HUES6 (cell line): ENCODE data around the gene KCNQ5.

ENCODE experiments used
- H3K27ac ChIP-seq: 2 replicates; pipeline ENCODE4 v1.7.0; 2013; ENCODE audit warnings: low read depth, mild to moderate bottlenecking, low read length, inconsistent platforms
- H3K27me3 ChIP-seq: 2 replicates; pipeline ENCODE4 v1.6.1; 2013; ENCODE audit warnings: low read length; ENCODE audit not compliant: control insufficient read depth, insufficient read depth
- H3K36me3 ChIP-seq: 2 replicates; pipeline ENCODE4 v1.6.1; 2013; ENCODE audit warnings: low read length; ENCODE audit not compliant: control insufficient read depth, insufficient read depth
- H3K4me1 ChIP-seq: 2 replicates; pipeline ENCODE4 v1.6.1; 2013; ENCODE audit warnings: low read length; ENCODE audit not compliant: control insufficient read depth, insufficient read depth
- H3K4me3 ChIP-seq: 2 replicates; pipeline ENCODE4 v1.5.1; 2013; ENCODE audit warnings: low read depth, low read length
- H3K9ac ChIP-seq: one replicate; pipeline ENCODE4 v1.6.1; 2013; ENCODE audit warnings: mild to moderate bottlenecking, low read length
- H3K9me3 ChIP-seq: 2 replicates; pipeline ENCODE4 v1.6.1; 2013; ENCODE audit warnings: low read depth, low read length; ENCODE audit not compliant: control insufficient read depth, insufficient read depth

KCNQ5 gene

GRCh38 chr6:73078908-73079610 lies 457.2 kb downstream of the KCNQ5 start:
- H3K36me3 ChIP-seq: no peaks in the 10 kb centered on the region
- peaks cover 15% of the 10 kb centered on the region; the same call in 1 of the 2 replicates for H3K4me1 ChIP-seq
- H3K9ac ChIP-seq: no peak overlapping the region
- no peaks in the 10 kb centered on the region for H3K9me3 ChIP-seq
- no peak overlapping the region for H3K4me3 ChIP-seq
- no peaks in the 10 kb centered on the region for H3K27me3 ChIP-seq
- H3K27ac ChIP-seq: no peak overlapping the region

GRCh38 chr6:73079611-73079955 lies 457.7 kb downstream of the KCNQ5 start:
- H3K9ac ChIP-seq: no peak overlapping the region
- no peaks in the 10 kb centered on the region for H3K36me3 ChIP-seq
- H3K4me1 ChIP-seq: peaks cover 15% of the 10 kb centered on the region; the same call in 1 of the 2 replicates
- no peak overlapping the region for H3K4me3 ChIP-seq
- H3K27ac ChIP-seq: no peak overlapping the region
- no peaks in the 10 kb centered on the region for H3K9me3 ChIP-seq
- no peaks in the 10 kb centered on the region for H3K27me3 ChIP-seq

- no peaks in the 10 kb centered on the region for H3K36me3 ChIP-seq
- H3K27ac ChIP-seq: no peak overlapping the region
- no peaks in the 10 kb centered on the region for H3K9me3 ChIP-seq
- no peak overlapping the region for H3K4me3 ChIP-seq
- no peak overlapping the region for H3K9ac ChIP-seq
- no peaks in the 10 kb centered on the region for H3K27me3 ChIP-seq
- H3K4me1 ChIP-seq: peaks cover 15% of the 10 kb centered on the region; the same call in 1 of the 2 replicates
These were observed 458.1 kb downstream of the KCNQ5 start for GRCh38 chr6:73079978-73080377.

GRCh38 chr6:73081955-73082354 lies 460.1 kb downstream of the KCNQ5 start:
- Histone ChIP-seq H3K9me3 (0 out of 2 replicates have a peak, but pooled peaks cover 2% of the 10 kb centered on the region), H3K27ac (no peak overlapping the region), H3K27me3 (no peaks in the 10 kb centered on the region), H3K36me3 (no peaks in the 10 kb centered on the region), H3K9ac (no peak overlapping the region), H3K4me3 (no peak overlapping the region), H3K4me1 (peaks cover 13% of the 10 kb centered on the region)

GRCh38 chr6:73083886-73084285 lies 462.0 kb downstream of the KCNQ5 start:
- no peak overlapping the region for H3K9ac ChIP-seq
- H3K4me1 ChIP-seq: peaks cover 12% of the 10 kb centered on the region
- H3K9me3 ChIP-seq: 0 out of 2 replicates have a peak, but pooled peaks cover 2% of the 10 kb centered on the region
- H3K27ac ChIP-seq: no peak overlapping the region
- no peaks in the 10 kb centered on the region for H3K27me3 ChIP-seq
- H3K36me3 ChIP-seq: no peaks in the 10 kb centered on the region
- no peak overlapping the region for H3K4me3 ChIP-seq

- H3K36me3 ChIP-seq: no peaks in the 10 kb centered on the region
- no peak overlapping the region for H3K4me3 ChIP-seq
- no peak overlapping the region for H3K9ac ChIP-seq
- H3K27ac ChIP-seq: no peak overlapping the region
- H3K4me1 ChIP-seq: peaks cover 12% of the 10 kb centered on the region
- no peaks in the 10 kb centered on the region for H3K27me3 ChIP-seq
- H3K9me3 ChIP-seq: 0 out of 2 replicates have a peak, but pooled peaks cover 2% of the 10 kb centered on the region
These were observed 463.6 kb downstream of the KCNQ5 start for GRCh38 chr6:73085443-73085871.

- Histone ChIP-seq H3K36me3 (no peaks in the 10 kb centered on the region), H3K9me3 (0 out of 2 replicates have a peak, but pooled peaks cover 2% of the 10 kb centered on the region), H3K4me1 (peaks cover 12% of the 10 kb centered on the region), H3K27me3 (no peaks in the 10 kb centered on the region), H3K27ac (no peak overlapping the region), H3K4me3 (no peak overlapping the region), H3K9ac (no peak overlapping the region)
These were observed 464.9 kb downstream of the KCNQ5 start for GRCh38 chr6:73086726-73087125.

GRCh38 chr6:73088138-73088813 lies 466.4 kb downstream of the KCNQ5 start:
- Histone ChIP-seq H3K27ac (no peak overlapping the region), H3K36me3 (no peaks in the 10 kb centered on the region), H3K4me3 (no peak overlapping the region), H3K4me1 (peaks cover 8% of the 10 kb centered on the region), H3K27me3 (no peaks in the 10 kb centered on the region), H3K9ac (no peak overlapping the region), H3K9me3 (0 out of 2 replicates have a peak, but pooled peaks cover 2% of the 10 kb centered on the region)

GRCh38 chr6:73104921-73105320 lies 483.1 kb downstream of the KCNQ5 start:
- Histone ChIP-seq H3K9ac (no peak overlapping the region), H3K4me3 (no peak overlapping the region), H3K9me3 (no peaks in the 10 kb centered on the region), H3K27me3 (no peaks in the 10 kb centered on the region), H3K4me1 (no peaks in the 10 kb centered on the region), H3K36me3 (no peaks in the 10 kb centered on the region), H3K27ac (no peak overlapping the region)

- H3K27me3 ChIP-seq: no peaks in the 10 kb centered on the region
These were observed 485.2 kb downstream of the KCNQ5 start for GRCh38 chr6:73107016-73107415.

GRCh38 chr6:73108949-73109348 lies 487.1 kb downstream of the KCNQ5 start:
- Histone ChIP-seq H3K9ac (no peak overlapping the region), H3K36me3 (no peaks in the 10 kb centered on the region), H3K27ac (no peak overlapping the region), H3K4me1 (no peaks in the 10 kb centered on the region), H3K9me3 (no peaks in the 10 kb centered on the region), H3K4me3 (no peak overlapping the region), H3K27me3 (no peaks in the 10 kb centered on the region)

More at GRCh38 chr6:73107016-73107415, 485.2 kb downstream of the KCNQ5 start:
- Histone ChIP-seq H3K36me3 (no peaks in the 10 kb centered on the region), H3K4me3 (no peak overlapping the region), H3K4me1 (no peaks in the 10 kb centered on the region), H3K9me3 (no peaks in the 10 kb centered on the region), H3K9ac (no peak overlapping the region), H3K27ac (no peak overlapping the region)
